Bronchial epithelial cell (primary cell): ENCODE data around the gene SOX13. TPM values are rescaled to one million over a fixed set of nuclear protein-coding genes. Genes with fewer than 3 reads are reported as not detected.

Experiments
- DNase-seq: peaks from one replicate; pipeline ENCODE4 v3.0.0-alpha.2; 2010; ENCODE audit warnings: low read depth
- FAIRE-seq: peaks from 2 replicates; lab custom pipeline; 2011; peaks lifted over from hg19 to GRCh38; lab: Jason Lieb, UNC
- H3K27me3 ChIP-seq: 2 replicates; pipeline ENCODE4 v1.5.1; 2011; ENCODE audit warnings: low read length; ENCODE audit not compliant: control insufficient read depth, insufficient read depth
- H3K36me3 ChIP-seq: 2 replicates; pipeline ENCODE4 v1.5.1; 2011; ENCODE audit warnings: low read length; ENCODE audit not compliant: control insufficient read depth, insufficient read depth
- H3K4me3 ChIP-seq: 2 replicates; pipeline ENCODE4 v1.5.1; 2011; ENCODE audit warnings: mild to moderate bottlenecking, low read depth, low read length, control low read depth
- total RNA-seq: library from RNA; depleted of rRNA; stranded (reverse); fragments of >200 nt; gene quantifications from 2 replicates; pipeline ENCODE4 v1.2.1, GENCODE V29; 2014
- TF ChIP-seq, protein P1 (sequence below): IDR thresholded peaks from 2 replicates; pipeline ENCODE4 v1.5.1; 2011; ENCODE audit warnings: mild to moderate bottlenecking, moderate library complexity, low read length, control low read depth, inconsistent platforms; ENCODE audit not compliant: insufficient read depth, severe bottlenecking

Gene SOX13
- total RNA-seq, 1 donor from 2014 or later = 3.2 TPM

DNA sequence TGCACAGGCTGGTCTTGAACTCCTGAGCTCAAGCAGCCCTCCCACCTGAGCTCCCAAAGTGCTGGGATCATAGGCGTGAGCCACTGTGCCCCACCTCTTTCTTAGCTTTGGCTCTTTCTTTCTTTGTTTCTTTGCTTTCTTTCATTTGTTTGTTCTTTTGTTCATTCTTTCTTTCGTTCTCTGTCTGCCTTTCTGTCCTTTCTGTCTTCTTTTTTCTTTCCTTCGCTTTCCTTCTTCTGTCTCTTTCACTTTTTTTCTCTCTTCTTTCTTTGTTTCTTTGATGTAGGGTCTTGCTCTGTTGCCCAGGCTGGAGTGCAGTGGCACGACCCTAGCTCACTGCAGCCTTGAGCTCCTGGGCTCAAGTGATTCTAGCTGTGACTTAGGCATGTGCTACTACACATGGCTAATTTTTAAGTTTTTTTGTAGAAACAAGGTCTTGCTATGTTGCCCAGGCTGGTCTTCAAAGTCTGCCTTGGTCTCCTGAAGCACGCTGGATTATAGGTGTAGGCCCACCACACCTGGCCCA lies 18.9 kb downstream of the SOX13 start:
- Histone ChIP-seq H3K4me3 (no peak overlapping the region), H3K36me3 (no peaks in the 10 kb centered on the region), H3K27me3 (no peaks in the 10 kb centered on the region)
- TF ChIP-seq, protein P1, sequence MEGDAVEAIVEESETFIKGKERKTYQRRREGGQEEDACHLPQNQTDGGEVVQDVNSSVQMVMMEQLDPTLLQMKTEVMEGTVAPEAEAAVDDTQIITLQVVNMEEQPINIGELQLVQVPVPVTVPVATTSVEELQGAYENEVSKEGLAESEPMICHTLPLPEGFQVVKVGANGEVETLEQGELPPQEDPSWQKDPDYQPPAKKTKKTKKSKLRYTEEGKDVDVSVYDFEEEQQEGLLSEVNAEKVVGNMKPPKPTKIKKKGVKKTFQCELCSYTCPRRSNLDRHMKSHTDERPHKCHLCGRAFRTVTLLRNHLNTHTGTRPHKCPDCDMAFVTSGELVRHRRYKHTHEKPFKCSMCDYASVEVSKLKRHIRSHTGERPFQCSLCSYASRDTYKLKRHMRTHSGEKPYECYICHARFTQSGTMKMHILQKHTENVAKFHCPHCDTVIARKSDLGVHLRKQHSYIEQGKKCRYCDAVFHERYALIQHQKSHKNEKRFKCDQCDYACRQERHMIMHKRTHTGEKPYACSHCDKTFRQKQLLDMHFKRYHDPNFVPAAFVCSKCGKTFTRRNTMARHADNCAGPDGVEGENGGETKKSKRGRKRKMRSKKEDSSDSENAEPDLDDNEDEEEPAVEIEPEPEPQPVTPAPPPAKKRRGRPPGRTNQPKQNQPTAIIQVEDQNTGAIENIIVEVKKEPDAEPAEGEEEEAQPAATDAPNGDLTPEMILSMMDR = no peak
- no peak for FAIRE-seq
- no peak for DNase-seq

DNA sequence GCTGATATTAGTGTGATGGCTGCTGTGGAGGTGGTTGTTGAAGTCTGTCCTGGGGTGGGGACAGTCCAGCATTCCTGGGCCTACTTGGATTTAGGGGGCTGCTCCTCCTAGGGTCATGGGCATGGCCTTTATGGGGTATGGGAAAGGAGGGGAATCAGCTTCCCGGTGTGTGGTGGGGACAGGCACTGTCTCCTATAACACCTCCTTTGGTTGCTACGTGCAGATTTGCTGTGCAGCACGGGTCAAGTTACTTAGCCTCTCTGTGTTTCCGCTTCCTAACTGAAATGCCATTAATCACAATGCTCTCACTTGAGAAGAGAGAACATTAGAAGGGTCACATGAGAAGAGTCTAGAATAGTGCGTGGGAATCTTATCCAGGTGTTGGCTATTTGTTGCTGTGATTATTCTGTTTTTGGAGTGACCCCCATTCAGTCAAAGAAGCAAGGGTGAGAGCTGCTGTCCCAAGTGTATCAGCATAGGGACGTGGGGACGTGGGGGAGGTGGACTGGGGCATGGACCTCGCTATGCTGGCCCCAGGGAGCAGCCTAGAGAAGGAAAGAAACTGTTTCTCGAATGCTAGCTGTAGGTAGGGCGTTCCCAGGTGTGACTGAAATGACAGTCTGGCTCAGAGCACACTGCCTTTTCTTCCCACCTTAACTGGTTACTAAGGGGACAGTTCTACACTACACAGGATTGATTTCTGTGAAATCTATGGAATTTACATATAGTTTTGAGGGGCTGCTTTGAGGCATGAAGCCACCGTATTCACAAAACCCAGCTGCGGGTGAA lies 19.9 kb downstream of the SOX13 start:
- Histone ChIP-seq H3K4me3 (no peak overlapping the region), H3K27me3 (no peaks in the 10 kb centered on the region), H3K36me3 (no peaks in the 10 kb centered on the region)
- TF ChIP-seq, protein P1 = no peak
- FAIRE-seq (no peak), DNase-seq (no peak)

DNA sequence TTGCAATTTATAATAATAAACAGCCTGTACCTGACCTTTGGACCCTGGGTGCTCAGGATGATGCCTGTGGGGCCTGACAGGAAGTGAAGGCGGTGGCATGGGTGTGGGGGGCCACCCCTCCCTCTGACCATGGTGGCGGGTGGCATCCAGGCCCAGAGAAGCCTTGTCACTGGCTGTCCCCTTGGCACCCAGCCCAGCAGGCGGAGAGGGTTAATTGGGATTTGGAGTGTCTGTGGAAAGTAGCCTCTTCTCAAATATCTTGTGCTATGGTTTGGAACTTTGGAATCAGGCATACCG lies 20.5 kb downstream of the SOX13 start:
- DNase-seq (no peak), FAIRE-seq (no peak)
- no peaks in the 10 kb centered on the region for H3K36me3 ChIP-seq
- TF ChIP-seq, protein P1 = no peak
- no peaks in the 10 kb centered on the region for H3K27me3 ChIP-seq
- no peak overlapping the region for H3K4me3 ChIP-seq

DNA sequence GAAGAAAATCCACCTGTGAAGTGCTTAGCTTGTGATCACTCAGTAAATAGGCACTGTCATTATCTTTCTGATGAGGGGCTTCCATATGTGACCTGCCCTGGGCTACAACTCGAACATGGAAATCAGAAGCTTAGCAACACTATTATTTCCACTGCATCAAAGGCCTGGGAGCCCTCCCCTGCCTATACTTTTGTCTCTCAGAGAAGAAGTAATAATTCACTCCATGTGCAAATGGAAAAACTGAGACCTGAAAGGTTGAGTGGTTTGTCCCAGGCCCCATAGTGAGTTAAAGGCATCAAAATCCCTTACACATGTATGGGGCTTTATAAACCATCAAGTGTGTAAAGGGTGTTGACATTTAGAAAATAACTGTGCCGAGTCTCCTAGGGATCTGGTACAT lies 20.9 kb downstream of the SOX13 start:
- Histone ChIP-seq H3K36me3 (no peaks in the 10 kb centered on the region), H3K4me3 (no peak overlapping the region), H3K27me3 (no peaks in the 10 kb centered on the region)
- DNase-seq (no peak), FAIRE-seq (no peak)
- TF ChIP-seq, protein P1 = no peak

DNA sequence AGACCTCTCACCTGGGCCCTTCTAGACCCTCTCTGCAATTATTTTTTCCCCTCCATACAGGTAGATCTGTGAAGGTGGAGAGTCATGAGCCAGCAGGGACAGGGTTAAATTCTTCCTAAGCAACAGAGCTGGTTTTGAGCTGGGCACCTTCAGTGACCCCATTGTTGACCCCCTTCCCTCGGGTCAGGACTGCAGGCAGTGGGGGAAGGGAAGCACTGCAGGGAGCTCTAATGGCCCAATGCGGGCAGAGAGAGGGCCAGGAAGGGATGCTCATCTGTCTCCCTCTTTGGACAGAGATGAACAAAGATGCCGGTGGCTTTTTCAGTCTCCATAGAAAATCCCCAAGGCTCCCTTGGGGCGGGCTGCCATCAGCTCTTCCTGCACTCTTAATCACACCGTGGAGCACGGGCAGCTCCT lies 21.4 kb downstream of the SOX13 start:
- TF ChIP-seq, protein P1 = no peak
- Histone ChIP-seq H3K4me3 (no peak overlapping the region), H3K27me3 (no peaks in the 10 kb centered on the region), H3K36me3 (no peaks in the 10 kb centered on the region)
- no peak for DNase-seq
- FAIRE-seq = no peak
